ENCODE data around the gene DIP2B. TPM values are rescaled to one million over a fixed set of nuclear protein-coding genes. Genes with fewer than 3 reads are reported as not detected.

Gene DIP2B
- total RNA-seq, 1 donor from 2014 or later: 22.6 TPM

- no peak for DNase-seq (ENCODE audit: low read depth in 2 of 2)
These were observed 43.0 kb downstream of the DIP2B start for GRCh38 chr12:50547742-50548141.

GRCh38 chr12:50549885-50550284 is 45.1 kb downstream of the DIP2B start:
- DNase-seq (ENCODE audit: low read depth in 2 of 2): no peak

GRCh38 chr12:50550530-50551223 is 45.9 kb downstream of the DIP2B start:
- DNase-seq (ENCODE audit: low read depth in 2 of 2): peak in 1 of 2 donors; percentile 62

GRCh38 chr12:50551866-50552265 is 47.1 kb downstream of the DIP2B start:
- no peak for DNase-seq (ENCODE audit: low read depth in 2 of 2)

- DNase-seq (ENCODE audit: low read depth in 2 of 2): no peak
These were observed 49.9 kb downstream of the DIP2B start for GRCh38 chr12:50554651-50555050.

GRCh38 chr12:50555471-50555885 is 50.7 kb downstream of the DIP2B start:
- DNase-seq (ENCODE audit: low read depth in 2 of 2): no peak

GRCh38 chr12:50556273-50556672 is 51.5 kb downstream of the DIP2B start:
- no peak for DNase-seq (ENCODE audit: low read depth in 2 of 2)

- peak; percentile 37 to 44 for DNase-seq (ENCODE audit: low read depth in 2 of 2)
These were observed 52.0 kb downstream of the DIP2B start for GRCh38 chr12:50556796-50557195.

GRCh38 chr12:50557421-50557820 is 52.6 kb downstream of the DIP2B start:
- no peak for DNase-seq (ENCODE audit: low read depth in 2 of 2)

- DNase-seq (ENCODE audit: low read depth in 2 of 2): no peak
These were observed 54.2 kb downstream of the DIP2B start for GRCh38 chr12:50558970-50559369.

- no peak for DNase-seq (ENCODE audit: low read depth in 2 of 2)
These were observed 58.0 kb downstream of the DIP2B start for GRCh38 chr12:50562520-50563433.

- no peak for DNase-seq (ENCODE audit: low read depth in 2 of 2)
These were observed 58.6 kb downstream of the DIP2B start for GRCh38 chr12:50563434-50563787.

GRCh38 chr12:50564237-50564947 is 59.6 kb downstream of the DIP2B start:
- DNase-seq (ENCODE audit: low read depth in 2 of 2): no peak

GRCh38 chr12:50564948-50565297 is 60.1 kb downstream of the DIP2B start:
- no peak for DNase-seq (ENCODE audit: low read depth in 2 of 2)

- no peak for DNase-seq (ENCODE audit: low read depth in 2 of 2)
These were observed 61.3 kb downstream of the DIP2B start for GRCh38 chr12:50566066-50566465.

GRCh38 chr12:50567926-50568325 is 63.1 kb downstream of the DIP2B start:
- peak in 1 of 2 donors; percentile 21 for DNase-seq (ENCODE audit: low read depth in 2 of 2)

GRCh38 chr12:50568338-50569091 is 63.7 kb downstream of the DIP2B start:
- peak in 1 of 2 donors; percentile 50 for DNase-seq (ENCODE audit: low read depth in 2 of 2)

GRCh38 chr12:50569321-50569720 is 64.5 kb downstream of the DIP2B start:
- peak in 1 of 2 donors; percentile 44 for DNase-seq (ENCODE audit: low read depth in 2 of 2)

- DNase-seq (ENCODE audit: low read depth in 2 of 2): peak; percentile 22 to 25
These were observed 65.1 kb downstream of the DIP2B start for GRCh38 chr12:50569876-50570275.

- DNase-seq (ENCODE audit: low read depth in 2 of 2): no peak
These were observed 67.0 kb downstream of the DIP2B start for GRCh38 chr12:50571786-50572185.

GRCh38 chr12:50572287-50572686 is 67.5 kb downstream of the DIP2B start:
- DNase-seq (ENCODE audit: low read depth in 2 of 2): no peak
